Astrocyte of the cerebellum (primary cell): ENCODE results near the gene SPIB.

Experiments used
- DNase-seq: peaks from one replicate; pipeline ENCODE4 v3.0.0-alpha.2; 2011; ENCODE audit warnings: low read depth
- H3K4me3 ChIP-seq: 2 replicates; pipeline ENCODE4 v1.5.1; 2011; ENCODE audit warnings: mild to moderate bottlenecking, low read depth, low read length, moderate library complexity
- in situ Hi-C: cut with HindIII; loops from 2 replicates; pipeline ENCODE4 v1.10.0; 2017; ENCODE audit warnings: low sequenced_read_pairs
- TF ChIP-seq, protein P1 (sequence below): IDR thresholded peaks from 2 replicates; pipeline ENCODE4 v1.5.1; 2012; ENCODE audit warnings: low read length, low read depth, moderate library complexity, mild to moderate bottlenecking; ENCODE audit errors: missing control alignments

SPIB gene

DNA sequence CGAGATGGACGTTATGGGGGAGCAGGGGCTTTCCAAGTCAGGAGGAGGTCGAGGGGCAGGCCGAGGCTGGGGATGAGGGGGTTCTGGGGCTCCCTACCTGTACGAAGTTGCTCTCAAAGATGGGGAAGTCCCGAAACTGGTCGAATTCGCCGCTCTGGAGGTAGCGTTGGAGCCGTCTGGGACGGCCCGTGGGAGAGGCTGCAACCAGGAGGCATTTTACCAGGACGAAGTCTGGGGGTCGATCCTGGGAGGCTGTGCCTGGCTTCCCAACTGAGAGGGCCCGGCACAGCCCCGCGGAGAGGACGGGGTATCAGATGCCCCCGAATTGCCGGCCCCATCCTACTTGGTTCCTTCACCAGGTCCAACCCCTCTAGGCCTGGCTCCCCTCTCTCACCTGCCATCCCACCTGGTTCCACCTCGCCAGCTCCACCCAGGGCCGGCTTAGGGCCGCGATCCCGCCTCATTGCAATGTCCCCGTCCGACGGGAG lies 57.0 kb downstream of the SPIB start:
- peak overlapping the region; percentile 90 for H3K4me3 ChIP-seq
- TF ChIP-seq, protein P1, sequence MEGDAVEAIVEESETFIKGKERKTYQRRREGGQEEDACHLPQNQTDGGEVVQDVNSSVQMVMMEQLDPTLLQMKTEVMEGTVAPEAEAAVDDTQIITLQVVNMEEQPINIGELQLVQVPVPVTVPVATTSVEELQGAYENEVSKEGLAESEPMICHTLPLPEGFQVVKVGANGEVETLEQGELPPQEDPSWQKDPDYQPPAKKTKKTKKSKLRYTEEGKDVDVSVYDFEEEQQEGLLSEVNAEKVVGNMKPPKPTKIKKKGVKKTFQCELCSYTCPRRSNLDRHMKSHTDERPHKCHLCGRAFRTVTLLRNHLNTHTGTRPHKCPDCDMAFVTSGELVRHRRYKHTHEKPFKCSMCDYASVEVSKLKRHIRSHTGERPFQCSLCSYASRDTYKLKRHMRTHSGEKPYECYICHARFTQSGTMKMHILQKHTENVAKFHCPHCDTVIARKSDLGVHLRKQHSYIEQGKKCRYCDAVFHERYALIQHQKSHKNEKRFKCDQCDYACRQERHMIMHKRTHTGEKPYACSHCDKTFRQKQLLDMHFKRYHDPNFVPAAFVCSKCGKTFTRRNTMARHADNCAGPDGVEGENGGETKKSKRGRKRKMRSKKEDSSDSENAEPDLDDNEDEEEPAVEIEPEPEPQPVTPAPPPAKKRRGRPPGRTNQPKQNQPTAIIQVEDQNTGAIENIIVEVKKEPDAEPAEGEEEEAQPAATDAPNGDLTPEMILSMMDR = no peak
- in situ Hi-C loops = no loop called here
- DNase-seq = no peak

DNA sequence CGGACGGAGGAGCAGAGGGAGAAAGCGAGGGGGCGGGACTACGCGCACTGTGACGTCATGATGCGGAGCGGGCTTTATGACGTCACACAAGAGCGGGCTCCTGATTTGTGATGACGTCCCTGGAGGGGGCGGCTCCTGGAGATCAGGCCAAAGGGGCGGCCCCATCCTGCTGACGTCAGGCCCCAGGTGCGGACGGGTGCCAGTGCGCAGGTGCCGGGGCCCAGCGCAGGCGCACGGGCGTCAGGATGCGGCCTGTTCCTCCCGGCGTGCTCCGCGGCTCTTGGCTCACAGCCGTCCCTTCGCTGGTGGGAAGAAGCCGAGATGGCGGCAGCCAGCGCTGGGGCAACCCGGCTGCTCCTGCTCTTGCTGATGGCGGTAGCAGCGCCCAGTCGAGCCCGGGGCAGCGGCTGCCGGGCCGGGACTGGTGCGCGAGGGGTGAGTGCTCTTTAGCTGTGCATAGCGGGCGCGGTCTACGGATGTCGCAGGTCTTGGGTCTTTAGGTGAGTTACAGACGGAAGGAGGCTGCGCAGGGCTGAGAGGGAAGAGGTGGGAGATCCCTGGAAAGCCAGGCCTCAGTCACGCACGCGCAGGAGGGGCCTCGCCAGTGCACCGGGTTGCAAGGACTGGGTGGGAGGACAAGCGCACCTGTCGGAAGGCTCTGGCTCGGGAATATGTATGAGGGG lies 57.6 kb downstream of the SPIB start, which contains the start of the genes EMC10 and GARIN5A:
Gene EMC10 (plus strand): TSS at position 284 of the 683 bp plus-strand sequence. CDS start 38 bp downstream, at position 322.
Gene GARIN5A (minus strand): TSS at position 625 of the 683 bp plus-strand sequence. CDS start 460 bp downstream, at position 165.
- in situ Hi-C loops = no loop called here
- TF ChIP-seq, protein P1 = no peak
- peak within 1 kb of the TSS; percentile 90 for H3K4me3 ChIP-seq
- DNase-seq = peak; percentile 83

DNA sequence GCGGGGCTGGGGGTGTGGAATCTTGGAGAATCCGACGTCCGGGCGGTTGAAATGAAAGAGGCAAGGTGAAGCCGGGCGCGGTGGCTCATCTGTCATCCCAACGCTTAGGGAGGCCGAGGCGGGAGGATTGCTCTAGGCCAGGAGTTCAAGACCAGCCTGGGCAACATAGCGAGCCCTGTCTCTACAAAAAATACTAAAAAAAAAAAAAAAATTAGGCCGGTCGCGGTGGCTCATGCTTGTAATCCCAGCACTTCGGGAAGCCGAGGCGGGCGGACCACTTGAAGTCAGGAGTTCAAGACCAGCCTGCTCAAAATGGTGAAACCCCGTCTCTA lies 58.1 kb downstream of the SPIB start:
- peak overlapping the region; percentile 90 for H3K4me3 ChIP-seq
- in situ Hi-C loops = no loop called here
- TF ChIP-seq, protein P1 = no peak

DNA sequence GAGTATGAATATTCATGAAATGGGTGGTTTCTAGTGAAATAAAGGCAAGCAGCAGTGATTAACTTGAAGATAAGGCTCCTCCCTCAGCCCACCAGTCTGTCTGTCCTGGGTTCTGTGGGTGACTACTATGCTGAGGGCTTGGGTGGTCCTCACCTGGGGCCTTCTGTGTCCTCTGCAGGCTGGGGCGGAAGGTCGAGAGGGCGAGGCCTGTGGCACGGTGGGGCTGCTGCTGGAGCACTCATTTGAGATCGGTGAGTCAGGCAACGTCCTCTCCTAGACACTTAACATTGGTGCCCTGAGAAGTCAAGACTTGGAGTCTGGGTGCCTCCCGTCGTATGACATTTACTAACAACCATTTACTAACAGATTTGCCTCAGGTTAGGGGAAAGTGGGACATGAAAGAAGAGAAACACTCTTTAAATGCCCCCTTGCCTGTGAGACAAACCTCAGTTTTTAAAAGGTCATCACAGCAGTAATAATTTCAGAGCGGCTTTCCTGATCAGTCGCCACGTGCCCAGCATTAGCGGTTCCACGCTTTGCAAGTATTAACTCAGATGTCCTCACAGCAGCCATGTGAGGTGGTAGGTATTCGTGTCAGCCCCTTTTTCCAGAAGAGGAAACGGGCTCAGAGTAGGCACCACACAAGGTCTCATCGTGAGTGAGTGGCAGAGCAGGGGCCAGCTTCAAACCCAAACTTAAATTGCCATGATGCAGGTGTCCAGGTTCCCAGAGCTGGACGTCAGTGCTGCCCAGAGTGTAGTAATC lies 59.2 kb downstream of the SPIB start:
- no peak overlapping the region for H3K4me3 ChIP-seq
- TF ChIP-seq, protein P1 = no peak
- in situ Hi-C loops = no loop called here
- no peak for DNase-seq

More for the DNA sequence above, 58.1 kb downstream of the SPIB start:
- no peak for DNase-seq

DNA sequence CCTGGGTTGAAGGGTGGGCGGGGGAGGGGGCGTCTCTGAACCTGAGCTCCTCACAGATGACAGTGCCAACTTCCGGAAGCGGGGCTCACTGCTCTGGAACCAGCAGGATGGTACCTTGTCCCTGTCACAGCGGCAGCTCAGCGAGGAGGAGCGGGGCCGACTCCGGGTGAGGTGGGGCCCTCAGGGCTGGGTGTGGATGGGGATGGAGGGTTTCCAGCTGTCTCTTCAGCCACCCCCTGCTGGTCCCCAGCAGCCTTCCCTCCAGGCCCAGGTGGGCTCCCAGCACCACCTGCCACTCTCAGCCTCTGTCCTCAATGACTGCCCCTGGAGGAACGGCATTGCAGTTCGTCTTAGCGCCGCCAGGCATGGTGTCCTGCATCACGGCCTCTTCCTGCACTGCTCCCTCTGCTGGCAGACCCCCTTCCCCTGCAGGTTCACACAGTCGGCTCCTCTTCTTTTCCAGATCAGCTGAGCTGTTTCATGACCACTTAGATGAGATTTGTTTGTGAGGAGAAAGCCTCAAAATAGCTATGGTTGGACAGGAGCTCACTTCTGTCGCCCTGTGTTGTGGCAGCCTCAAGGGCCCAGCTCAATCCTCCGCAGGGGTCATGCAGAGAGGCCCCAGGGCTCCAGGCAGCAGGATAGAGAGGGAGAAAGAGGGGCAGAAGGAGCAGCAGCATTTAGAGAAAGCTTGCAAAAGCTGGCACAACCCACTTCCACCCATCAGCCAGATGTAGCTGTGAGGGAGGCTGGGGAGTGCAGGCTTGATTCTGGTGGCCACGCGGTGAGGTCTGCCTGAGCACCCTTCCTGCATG lies 60.4 kb downstream of the SPIB start:
- in situ Hi-C loops = no loop called here
- DNase-seq = no peak
- TF ChIP-seq, protein P1 = peak; percentile 66
- H3K4me3 ChIP-seq = no peak overlapping the region

DNA sequence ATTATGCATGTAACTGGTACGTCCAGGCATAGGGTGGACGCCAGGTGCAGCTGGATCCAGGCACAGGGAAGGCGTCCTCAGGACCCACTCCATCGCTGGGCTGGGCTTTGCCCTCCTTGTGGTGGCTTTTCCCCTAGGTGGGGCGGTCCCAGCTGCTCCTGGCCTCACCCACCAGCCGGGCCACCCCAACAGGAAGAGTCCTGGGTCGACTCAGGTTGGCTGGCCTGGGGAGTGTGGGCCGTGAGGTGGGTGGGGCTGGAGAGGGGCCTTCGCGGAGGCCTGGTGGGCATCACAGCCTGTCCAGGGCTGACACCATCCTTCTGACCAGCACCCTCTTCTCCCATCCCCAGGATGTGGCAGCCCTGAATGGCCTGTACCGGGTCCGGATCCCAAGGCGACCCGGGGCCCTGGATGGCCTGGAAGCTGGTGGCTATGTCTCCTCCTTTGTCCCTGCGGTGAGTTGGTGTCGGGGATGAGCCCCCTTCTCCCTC lies 61.1 kb downstream of the SPIB start:
- TF ChIP-seq, protein P1 = no peak
- DNase-seq = no peak
- H3K4me3 ChIP-seq = no peak overlapping the region
- in situ Hi-C loops = no loop called here
